Upper lobe of left lung (tissue), 4 donors: ENCODE results near the gene AQP2.

ENCODE experiments used
- CTCF ChIP-seq, 6 experiments: fragments of 450-650 bp in 4 of 6; fragments of 200-600 bp in 2 of 6; sonication (generic) in 2 of 6; IDR thresholded peaks; one replicate each; pipeline ENCODE4 v1.5.1; 2016 to 2019; ENCODE audit warnings: antibody characterized with exemption in 6 of 6
- EP300 ChIP-seq, 4 donors: sonication (generic); formaldehyde crosslinking; IDR thresholded peaks; one replicate each; pipeline ENCODE4 v1.5.1; 2017; ENCODE audit warnings: antibody characterized with exemption in 4 of 4, control low read depth in 2 of 4
- POLR2A ChIP-seq, 4 donors: fragments of 450-650 bp; IDR thresholded peaks; one replicate each; pipeline ENCODE4 v1.5.1; 2016 to 2017; ENCODE audit warnings: antibody characterized with exemption in 4 of 4, mild to moderate bottlenecking in 2 of 4
- POLR2AphosphoS5 ChIP-seq, 2 donors: sonication (generic); formaldehyde crosslinking; IDR thresholded peaks; one replicate each; pipeline ENCODE4 v1.5.1; 2017; ENCODE audit warnings: antibody characterized with exemption in 2 of 2

- TF ChIP-seq CTCF (IDR thresholded peaks at IDR 0.05) (no peak), POLR2A (IDR thresholded peaks at IDR 0.05) (no peak), EP300 (IDR thresholded peaks at IDR 0.05) (no peak), POLR2AphosphoS5 (IDR thresholded peaks at IDR 0.05) (no peak)
Observed at GRCh38 chr12:49936925-49937324, 13.6 kb upstream of the AQP2 start.
